Sigmoid colon (tissue), 7 donors: ENCODE data around the gene SMCO1. TPM values are rescaled to one million over a fixed set of nuclear protein-coding genes. Genes with fewer than 3 reads are reported as not detected.
"Not testable (repeated sequence)": the region's sequence is repeated elsewhere in the genome, so short reads cannot be mapped to it uniquely, and the experiment has no call there.

Experiments used
- DNase-seq: peaks from one replicate; pipeline ENCODE4 v3.0.0-alpha.2; 2019
- H3K27ac ChIP-seq, 4 donors: fragments of 200-600 bp; sonication (generic); one replicate each; pipeline ENCODE4 v1.5.1; 2016 to 2019; ENCODE audit warnings: mild to moderate bottlenecking in 1 of 4
- H3K27me3 ChIP-seq, 3 donors: fragments of 200-600 bp; sonication (generic); one replicate each; pipeline ENCODE4 v1.5.1; 2019; ENCODE audit warnings: mild to moderate bottlenecking in 1 of 3
- H3K36me3 ChIP-seq, 4 donors: fragments of 200-600 bp; sonication (generic); one replicate each; pipeline ENCODE4 v1.5.1; 2016 to 2019
- H3K4me1 ChIP-seq, 4 donors: fragments of 200-600 bp; sonication (generic); one replicate each; pipeline ENCODE4 v1.5.1; 2017 to 2019
- H3K4me3 ChIP-seq, 4 donors: fragments of 200-600 bp; sonication (generic); one replicate each; pipeline ENCODE4 v1.5.1; 2017 to 2019; ENCODE audit warnings: mild to moderate bottlenecking in 2 of 4, moderate library complexity in 1 of 4
- H3K9me3 ChIP-seq, 4 donors: fragments of 200-600 bp in 3 of 4; sonication (generic) in 3 of 4; one replicate each; pipeline versions ENCODE4 v1.5.1 to v1.6.1; 2013 to 2019
- EP300 ChIP-seq, 4 donors: sonication (generic); formaldehyde crosslinking; IDR thresholded peaks; one replicate each; pipeline ENCODE4 v1.6.1; 2017; ENCODE audit warnings: antibody characterized with exemption in 4 of 4
- POLR2A ChIP-seq, 2 donors: fragments of 450-650 bp; IDR thresholded peaks; one replicate each; pipeline ENCODE4 v1.6.1; 2016; ENCODE audit warnings: antibody characterized with exemption in 2 of 2, mild to moderate bottlenecking in 2 of 2, moderate library complexity in 2 of 2
- POLR2AphosphoS5 ChIP-seq, 4 donors: sonication (generic); formaldehyde crosslinking; IDR thresholded peaks; one replicate each; pipeline ENCODE4 v1.6.1; 2017; ENCODE audit warnings: antibody characterized with exemption in 4 of 4
- WGBS, 2 donors: extraction: QIAGEN DNeasy Blood & Tissue Kit; methylation state at CpG; one replicate each; pipeline ENCODE4 v1.1.7; 2013; 5-methylcytosine and 5-hydroxymethylcytosine counted together
- intact Hi-C: fragments of 100-400 bp; cut with DNase I; formaldehyde crosslinking; loops from one replicate; pipeline ENCODE4 v1.15.1; 2023
- polyA plus RNA-seq, 3 donors: library from polyadenylated mRNA; stranded (reverse); fragments of 200-250 nt; gene quantifications; one replicate each; pipeline ENCODE4 v1.2.3, GENCODE V29; 2013
- total RNA-seq, 4 donors: library from RNA; depleted of rRNA; stranded (reverse); fragments of >200 nt; gene quantifications; one replicate each; pipeline ENCODE4 v1.1.0, GENCODE V29; 2016
- TF ChIP-seq, protein P1 (sequence below), 4 experiments: fragments of 450-650 bp in 3 of 4; fragments of 200-600 bp in 1 of 4; IDR thresholded peaks; one replicate each; pipeline ENCODE4 v1.5.1; 2016 to 2019; ENCODE audit warnings: antibody characterized with exemption in 4 of 4, mild to moderate bottlenecking in 3 of 4, moderate library complexity in 2 of 4
- donor health status: healthy with polysubstance abuse.
- donor health status: Bipolar disorder and iron deficiency.
- donor health status: healthy.

Gene SMCO1
- total and polyA plus RNA-seq, 7 donors: not detected

DNA sequence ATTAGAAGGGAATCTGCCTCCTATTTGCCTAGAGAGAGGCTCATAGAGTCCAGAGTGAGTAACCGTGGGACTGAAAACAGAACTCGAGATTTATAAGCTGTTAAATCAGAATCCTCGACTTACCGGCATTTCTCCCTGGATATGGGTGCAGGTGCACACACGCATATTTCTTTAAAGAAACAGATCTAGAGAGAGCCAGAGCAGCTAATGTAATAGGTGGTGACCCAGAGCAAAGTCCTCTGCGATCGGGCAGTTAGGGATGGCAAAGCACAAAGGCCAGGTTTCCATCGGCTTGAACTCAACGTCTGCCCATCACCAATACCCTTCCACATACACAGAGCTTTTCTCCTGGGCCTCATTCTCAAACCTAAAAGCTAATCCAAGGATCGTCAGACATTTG, 25.4 kb downstream of the SMCO1 start:
- TF ChIP-seq, protein P1, sequence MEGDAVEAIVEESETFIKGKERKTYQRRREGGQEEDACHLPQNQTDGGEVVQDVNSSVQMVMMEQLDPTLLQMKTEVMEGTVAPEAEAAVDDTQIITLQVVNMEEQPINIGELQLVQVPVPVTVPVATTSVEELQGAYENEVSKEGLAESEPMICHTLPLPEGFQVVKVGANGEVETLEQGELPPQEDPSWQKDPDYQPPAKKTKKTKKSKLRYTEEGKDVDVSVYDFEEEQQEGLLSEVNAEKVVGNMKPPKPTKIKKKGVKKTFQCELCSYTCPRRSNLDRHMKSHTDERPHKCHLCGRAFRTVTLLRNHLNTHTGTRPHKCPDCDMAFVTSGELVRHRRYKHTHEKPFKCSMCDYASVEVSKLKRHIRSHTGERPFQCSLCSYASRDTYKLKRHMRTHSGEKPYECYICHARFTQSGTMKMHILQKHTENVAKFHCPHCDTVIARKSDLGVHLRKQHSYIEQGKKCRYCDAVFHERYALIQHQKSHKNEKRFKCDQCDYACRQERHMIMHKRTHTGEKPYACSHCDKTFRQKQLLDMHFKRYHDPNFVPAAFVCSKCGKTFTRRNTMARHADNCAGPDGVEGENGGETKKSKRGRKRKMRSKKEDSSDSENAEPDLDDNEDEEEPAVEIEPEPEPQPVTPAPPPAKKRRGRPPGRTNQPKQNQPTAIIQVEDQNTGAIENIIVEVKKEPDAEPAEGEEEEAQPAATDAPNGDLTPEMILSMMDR (IDR thresholded peaks at IDR 0.05): no peak
- H3K9me3 ChIP-seq: no peaks in the 10 kb centered on the region
- H3K36me3 ChIP-seq: peaks cover 4 to 34% (median 17%) of the 10 kb centered on the region in 4 donors
- WGBS, 2 donors: 91 to 95% methylated on average over 10 of the region's 10 CpGs
- no peaks in the 10 kb centered on the region for H3K27me3 ChIP-seq
- DNase-seq: no peak
- intact Hi-C loops: no loop called here
- no peak overlapping the region for H3K27ac ChIP-seq
- H3K4me3 ChIP-seq: no peak overlapping the region
- no peaks in the 10 kb centered on the region for H3K4me1 ChIP-seq

DNA sequence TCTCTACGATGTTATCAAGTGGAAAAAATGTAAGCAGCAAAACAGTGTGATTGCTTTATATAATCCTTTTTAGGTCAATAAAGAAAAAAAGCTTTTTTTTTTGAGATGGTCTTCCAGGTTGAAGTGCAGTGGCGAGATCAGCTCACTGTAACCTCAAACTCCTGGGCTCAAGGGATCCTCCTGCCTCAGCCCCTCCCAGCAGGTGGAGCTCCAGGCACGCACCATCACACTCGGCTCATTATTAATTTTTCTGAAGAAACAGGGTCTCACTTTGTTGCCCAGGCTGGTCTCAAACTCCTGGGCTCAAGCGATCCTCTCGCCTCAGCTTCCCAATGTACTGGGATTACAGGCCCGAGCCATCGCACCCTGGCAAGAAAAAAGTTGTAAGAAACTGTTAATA, 28.9 kb downstream of the SMCO1 start:
- Histone ChIP-seq H3K4me1 (no peaks in the 10 kb centered on the region), H3K36me3 (peaks cover 8 to 68% (median 29%) of the 10 kb centered on the region in 4 donors), H3K4me3 (no peak overlapping the region), H3K27ac (no peak overlapping the region), H3K9me3 (no peaks in the 10 kb centered on the region), H3K27me3 (no peaks in the 10 kb centered on the region)
- 83 to 88% methylated on average over 8 of the region's 8 CpGs for WGBS, 2 donors
- intact Hi-C loops: no loop called here
- no peak for DNase-seq
- no peak for TF ChIP-seq EP300 (IDR thresholded peaks at IDR 0.05)
- TF ChIP-seq, protein P1 (IDR thresholded peaks at IDR 0.05): peak in 1 of 4 experiments; percentile 23

DNA sequence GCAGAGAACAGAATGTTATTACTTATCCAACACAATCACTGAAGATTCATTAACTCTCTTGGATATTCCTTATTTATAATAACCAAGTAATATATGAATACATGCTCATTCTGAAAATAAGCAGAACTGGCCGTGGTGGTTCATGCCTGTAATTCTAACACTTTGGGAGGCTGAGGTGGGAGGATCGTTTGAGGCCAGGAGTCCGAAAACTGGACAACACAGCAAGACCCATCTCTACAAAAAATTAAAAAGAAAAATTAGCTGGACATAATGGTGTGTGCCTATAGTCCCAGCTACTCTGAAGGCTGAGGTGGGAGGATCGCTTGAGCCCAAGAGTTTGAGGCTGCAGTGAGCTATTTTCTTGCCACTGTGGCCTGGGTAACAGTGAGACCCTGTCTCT, 37.5 kb downstream of the SMCO1 start:
- intact Hi-C loops: no loop called here
- Histone ChIP-seq H3K36me3 (peaks cover 17 to 91% (median 25%) of the 10 kb centered on the region in 4 donors), H3K27ac (no peak overlapping the region), H3K4me3 (no peak overlapping the region), H3K27me3 (no peaks in the 10 kb centered on the region), H3K4me1 (no peaks in the 10 kb centered on the region), H3K9me3 (no peaks in the 10 kb centered on the region)
- WGBS, 2 donors: 97 to 98% methylated on average over 4 of the region's 4 CpGs
- TF ChIP-seq EP300 (IDR thresholded peaks at IDR 0.05) (no peak), POLR2AphosphoS5 (IDR thresholded peaks at IDR 0.05) (no peak), POLR2A (IDR thresholded peaks at IDR 0.05) (no peak)
- TF ChIP-seq, protein P1 (IDR thresholded peaks at IDR 0.05): no peak
- DNase-seq: no peak

DNA sequence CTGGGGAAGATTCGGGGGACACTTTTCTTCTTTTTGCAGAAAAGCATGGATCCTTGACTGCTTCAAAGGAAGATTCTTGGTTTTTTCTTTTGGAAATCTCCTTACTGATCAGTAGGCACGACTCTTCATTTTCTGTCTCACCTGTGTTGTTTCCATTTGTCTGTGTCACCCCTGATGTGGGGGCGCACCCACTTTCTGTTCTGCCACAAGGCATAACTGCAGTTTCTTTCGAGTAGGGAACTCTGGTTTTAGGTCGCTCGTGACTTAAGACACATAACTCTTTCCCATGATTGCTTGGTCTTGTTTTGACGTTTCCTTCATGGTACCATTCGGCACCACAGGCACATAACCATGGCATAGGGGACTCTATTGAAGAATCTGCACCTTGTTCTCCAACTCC, 42.9 kb downstream of the SMCO1 start:
- no peaks in the 10 kb centered on the region for H3K9me3 ChIP-seq
- H3K4me1 ChIP-seq: no peaks in the 10 kb centered on the region
- H3K27ac ChIP-seq: no peak overlapping the region
- peaks cover 10 to 75% (median 28%) of the 10 kb centered on the region in 4 donors for H3K36me3 ChIP-seq
- DNase-seq: no peak
- intact Hi-C loops: no loop called here
- H3K27me3 ChIP-seq: no peaks in the 10 kb centered on the region
- TF ChIP-seq, protein P1 (IDR thresholded peaks at IDR 0.05): no peak
- TF ChIP-seq POLR2A (IDR thresholded peaks at IDR 0.05) (no peak), POLR2AphosphoS5 (IDR thresholded peaks at IDR 0.05) (no peak), EP300 (IDR thresholded peaks at IDR 0.05) (no peak)
- WGBS, 2 donors: 92 to 93% methylated on average over 8 of the region's 8 CpGs
- H3K4me3 ChIP-seq: no peak overlapping the region

DNA sequence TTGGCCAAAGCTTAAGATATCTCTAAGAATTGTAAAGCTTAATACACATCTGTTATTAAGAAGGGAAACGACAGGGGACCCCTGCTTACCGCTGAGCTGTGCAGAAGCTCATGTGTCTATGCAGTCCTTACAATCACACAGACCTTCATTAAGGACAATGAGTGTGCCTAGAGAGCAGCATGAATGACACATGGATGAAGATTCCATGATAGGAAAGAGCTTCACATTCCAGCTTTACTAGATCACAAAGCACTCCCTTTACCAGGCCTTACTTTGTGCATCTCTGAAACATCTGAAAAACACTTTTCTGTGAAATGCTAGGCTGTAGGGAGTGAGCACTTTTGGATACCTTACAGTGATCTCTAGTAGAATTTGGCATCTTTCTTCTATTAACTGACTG, 43.6 kb downstream of the SMCO1 start:
- peaks cover 10 to 68% (median 28%) of the 10 kb centered on the region in 4 donors for H3K36me3 ChIP-seq
- H3K27me3 ChIP-seq: no peaks in the 10 kb centered on the region
- TF ChIP-seq POLR2AphosphoS5 (IDR thresholded peaks at IDR 0.05) (no peak), EP300 (IDR thresholded peaks at IDR 0.05) (no peak)
- TF ChIP-seq, protein P1 (IDR thresholded peaks at IDR 0.05): no peak
- intact Hi-C loops: no loop called here
- WGBS, 2 donors: 91% methylated on average over 2 of the region's 2 CpGs
- no peak for DNase-seq
- no peaks in the 10 kb centered on the region for H3K4me1 ChIP-seq
- H3K27ac ChIP-seq: no peak overlapping the region
- H3K4me3 ChIP-seq: no peak overlapping the region
- H3K9me3 ChIP-seq: no peaks in the 10 kb centered on the region

DNA sequence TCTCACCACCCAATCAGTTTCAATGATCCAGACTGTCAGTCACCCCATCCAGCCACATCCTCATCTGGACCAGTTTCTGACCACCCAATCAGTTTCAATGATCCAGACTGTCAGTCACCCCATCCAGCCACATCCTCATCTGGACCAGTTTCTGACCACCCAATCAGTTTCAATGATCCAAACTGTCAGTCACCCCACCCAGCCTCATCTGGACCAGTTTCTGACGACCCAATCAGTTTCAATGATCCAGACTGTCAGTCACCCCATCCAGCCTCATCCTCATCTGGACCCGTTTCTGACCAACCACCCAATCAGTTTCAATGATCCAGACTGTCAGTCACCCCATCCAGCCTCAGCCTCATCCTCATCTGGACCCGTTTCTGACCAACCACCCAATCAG, 45.0 kb downstream of the SMCO1 start:
- H3K9me3 ChIP-seq, DNase-seq, H3K27ac ChIP-seq, intact Hi-C loops, H3K27me3 ChIP-seq, H3K4me1 ChIP-seq, H3K4me3 ChIP-seq: not testable (repeated sequence)
- H3K36me3 ChIP-seq: peaks cover 10 to 59% (median 28%) of the 10 kb centered on the region in 4 donors
- WGBS, 2 donors: 93 to 94% methylated on average over 3 of the region's 3 CpGs
